Body of pancreas (tissue), 4 donors: ENCODE measurements around the gene EMILIN2.

ENCODE experiments used
- POLR2A ChIP-seq, 3 donors: fragments of 450-650 bp; IDR thresholded peaks; one replicate each; pipeline ENCODE4 v1.6.1; 2016; ENCODE audit warnings: antibody characterized with exemption in 3 of 3, mild to moderate bottlenecking in 2 of 3
- TF ChIP-seq, protein P1 (sequence below), 7 experiments: fragments of 450-650 bp in 4 of 7; fragments of 200-600 bp in 3 of 7; sonication (generic) in 3 of 7; IDR thresholded peaks; one replicate each; pipeline ENCODE4 v1.5.1; 2016 to 2019; ENCODE audit warnings: antibody characterized with exemption in 7 of 7

DNA sequence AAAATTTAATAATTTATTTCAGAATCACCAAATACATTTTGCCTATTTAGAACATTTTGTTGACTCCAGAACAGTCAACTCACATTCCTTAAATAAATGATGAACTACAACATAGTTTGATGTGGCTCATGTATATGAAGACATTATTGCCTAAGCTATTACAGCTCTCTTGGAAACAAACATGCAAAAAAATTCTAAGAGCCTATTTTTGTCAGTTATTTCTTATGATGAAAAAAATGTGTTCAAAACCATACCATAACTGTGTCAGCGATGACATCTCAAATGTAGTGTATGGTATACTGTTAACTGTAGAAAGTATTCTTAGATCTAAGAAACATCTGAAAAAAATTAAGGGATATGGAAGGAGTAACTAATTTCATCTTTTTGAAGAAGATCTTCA is 6.3 kb upstream of the EMILIN2 start:
- TF ChIP-seq, protein P1, sequence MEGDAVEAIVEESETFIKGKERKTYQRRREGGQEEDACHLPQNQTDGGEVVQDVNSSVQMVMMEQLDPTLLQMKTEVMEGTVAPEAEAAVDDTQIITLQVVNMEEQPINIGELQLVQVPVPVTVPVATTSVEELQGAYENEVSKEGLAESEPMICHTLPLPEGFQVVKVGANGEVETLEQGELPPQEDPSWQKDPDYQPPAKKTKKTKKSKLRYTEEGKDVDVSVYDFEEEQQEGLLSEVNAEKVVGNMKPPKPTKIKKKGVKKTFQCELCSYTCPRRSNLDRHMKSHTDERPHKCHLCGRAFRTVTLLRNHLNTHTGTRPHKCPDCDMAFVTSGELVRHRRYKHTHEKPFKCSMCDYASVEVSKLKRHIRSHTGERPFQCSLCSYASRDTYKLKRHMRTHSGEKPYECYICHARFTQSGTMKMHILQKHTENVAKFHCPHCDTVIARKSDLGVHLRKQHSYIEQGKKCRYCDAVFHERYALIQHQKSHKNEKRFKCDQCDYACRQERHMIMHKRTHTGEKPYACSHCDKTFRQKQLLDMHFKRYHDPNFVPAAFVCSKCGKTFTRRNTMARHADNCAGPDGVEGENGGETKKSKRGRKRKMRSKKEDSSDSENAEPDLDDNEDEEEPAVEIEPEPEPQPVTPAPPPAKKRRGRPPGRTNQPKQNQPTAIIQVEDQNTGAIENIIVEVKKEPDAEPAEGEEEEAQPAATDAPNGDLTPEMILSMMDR (IDR thresholded peaks at IDR 0.05), result no peak
- no peak for TF ChIP-seq POLR2A (IDR thresholded peaks at IDR 0.05)
